ENCODE measurements around the gene RAPGEF2.

The RAPGEF2 gene

GRCh38 chr4:159105761-159106243, 2.9 kb downstream of the RAPGEF2 start:
- no peak for TF ChIP-seq ZNF565 (CRISPR knock-in tag; conservative IDR thresholded peaks at IDR 0.05; ENCODE audit: low read depth)
- no peak for TF ChIP-seq ZNF70 (CRISPR knock-in tag; IDR thresholded peaks at IDR 0.05)
- TF ChIP-seq ZFP30 (CRISPR knock-in tag; IDR thresholded peaks at IDR 0.05): no peak
- ATAC-seq: no peak

DNA sequence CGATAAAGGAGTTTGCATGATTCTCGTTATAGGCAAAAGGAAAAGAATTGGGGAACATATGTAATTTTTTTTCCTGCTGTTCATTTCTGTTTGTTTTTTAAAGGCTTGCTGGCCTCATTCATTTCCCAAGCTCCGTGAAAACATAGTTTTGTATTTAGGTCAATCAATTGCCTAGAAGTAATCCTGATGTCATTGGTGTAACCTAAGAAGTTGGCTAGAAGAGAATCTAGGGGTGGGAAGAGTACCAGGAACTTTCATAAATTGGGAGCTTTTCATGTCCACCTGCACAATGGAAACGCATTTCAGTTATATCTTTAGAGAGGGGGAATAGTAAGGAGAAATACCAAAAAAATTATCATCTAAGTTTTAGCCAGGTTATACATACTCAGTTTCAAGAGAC, 3.8 kb downstream of the RAPGEF2 start:
- TF ChIP-seq, protein P1, sequence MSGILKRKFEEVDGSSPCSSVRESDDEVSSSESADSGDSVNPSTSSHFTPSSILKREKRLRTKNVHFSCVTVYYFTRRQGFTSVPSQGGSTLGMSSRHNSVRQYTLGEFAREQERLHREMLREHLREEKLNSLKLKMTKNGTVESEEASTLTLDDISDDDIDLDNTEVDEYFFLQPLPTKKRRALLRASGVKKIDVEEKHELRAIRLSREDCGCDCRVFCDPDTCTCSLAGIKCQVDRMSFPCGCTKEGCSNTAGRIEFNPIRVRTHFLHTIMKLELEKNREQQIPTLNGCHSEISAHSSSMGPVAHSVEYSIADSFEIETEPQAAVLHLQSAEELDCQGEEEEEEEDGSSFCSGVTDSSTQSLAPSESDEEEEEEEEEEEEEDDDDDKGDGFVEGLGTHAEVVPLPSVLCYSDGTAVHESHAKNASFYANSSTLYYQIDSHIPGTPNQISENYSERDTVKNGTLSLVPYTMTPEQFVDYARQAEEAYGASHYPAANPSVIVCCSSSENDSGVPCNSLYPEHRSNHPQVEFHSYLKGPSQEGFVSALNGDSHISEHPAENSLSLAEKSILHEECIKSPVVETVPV (CRISPR knock-in tag; IDR thresholded peaks at IDR 0.05): no peak
- no peak for TF ChIP-seq OSR1 (CRISPR knock-in tag; IDR thresholded peaks at IDR 0.05)
- TF ChIP-seq ARNTL (CRISPR knock-in tag; IDR thresholded peaks at IDR 0.05; ENCODE audit: borderline replicate concordance, low read depth): no peak
- no peak for ATAC-seq

DNA sequence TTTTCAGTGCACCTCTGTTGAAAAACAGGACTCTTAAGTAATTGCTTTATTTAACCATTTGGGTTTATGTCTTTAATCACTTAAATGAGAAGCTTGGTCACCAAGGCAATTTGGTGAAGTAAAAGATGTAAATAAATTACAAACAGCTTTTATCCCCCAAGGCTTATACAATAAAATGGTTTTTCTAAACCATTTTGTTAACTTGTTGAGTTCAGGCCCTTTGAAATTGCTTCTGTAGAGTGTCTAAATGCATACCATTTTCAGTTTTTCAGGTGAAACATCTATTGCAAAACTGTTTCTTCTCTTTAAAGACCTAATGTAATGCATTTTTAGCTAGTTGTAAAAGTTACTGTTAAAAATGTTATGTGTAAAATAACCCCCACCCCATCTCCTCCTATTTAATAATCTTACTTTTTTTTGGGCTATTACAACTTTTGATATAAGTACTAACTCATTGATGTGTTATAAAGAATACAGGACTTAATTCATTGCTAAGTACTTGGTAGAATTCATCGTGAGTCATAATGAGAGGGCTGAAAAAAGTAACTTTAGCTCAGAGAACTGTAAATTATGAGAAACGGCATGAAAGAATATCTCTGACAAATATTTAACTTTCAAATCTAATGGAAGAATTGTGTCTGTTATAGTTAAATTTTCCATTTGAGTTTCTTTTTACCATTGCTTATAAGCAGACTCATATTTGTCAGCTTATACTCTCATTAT, 4.5 kb downstream of the RAPGEF2 start:
- no peak for ATAC-seq
- no peak for TF ChIP-seq ESRRG (CRISPR knock-in tag; IDR thresholded peaks at IDR 0.05)
- TF ChIP-seq, protein P1 (CRISPR knock-in tag; IDR thresholded peaks at IDR 0.05): no peak
- no peak for TF ChIP-seq PPARA (CRISPR knock-in tag; IDR thresholded peaks at IDR 0.05; ENCODE audit: borderline replicate concordance)
- no peak for TF ChIP-seq GLIS3 (CRISPR knock-in tag; IDR thresholded peaks at IDR 0.05)
- no peak for TF ChIP-seq OSR1 (CRISPR knock-in tag; IDR thresholded peaks at IDR 0.05)
- TF ChIP-seq TCF4 (CRISPR knock-in tag; IDR thresholded peaks at IDR 0.05; ENCODE audit: borderline replicate concordance): no peak
- TF ChIP-seq ARNTL (CRISPR knock-in tag; IDR thresholded peaks at IDR 0.05; ENCODE audit: borderline replicate concordance, low read depth): no peak
- TF ChIP-seq RARB (CRISPR knock-in tag; IDR thresholded peaks at IDR 0.05): no peak
- TF ChIP-seq, protein P2, sequence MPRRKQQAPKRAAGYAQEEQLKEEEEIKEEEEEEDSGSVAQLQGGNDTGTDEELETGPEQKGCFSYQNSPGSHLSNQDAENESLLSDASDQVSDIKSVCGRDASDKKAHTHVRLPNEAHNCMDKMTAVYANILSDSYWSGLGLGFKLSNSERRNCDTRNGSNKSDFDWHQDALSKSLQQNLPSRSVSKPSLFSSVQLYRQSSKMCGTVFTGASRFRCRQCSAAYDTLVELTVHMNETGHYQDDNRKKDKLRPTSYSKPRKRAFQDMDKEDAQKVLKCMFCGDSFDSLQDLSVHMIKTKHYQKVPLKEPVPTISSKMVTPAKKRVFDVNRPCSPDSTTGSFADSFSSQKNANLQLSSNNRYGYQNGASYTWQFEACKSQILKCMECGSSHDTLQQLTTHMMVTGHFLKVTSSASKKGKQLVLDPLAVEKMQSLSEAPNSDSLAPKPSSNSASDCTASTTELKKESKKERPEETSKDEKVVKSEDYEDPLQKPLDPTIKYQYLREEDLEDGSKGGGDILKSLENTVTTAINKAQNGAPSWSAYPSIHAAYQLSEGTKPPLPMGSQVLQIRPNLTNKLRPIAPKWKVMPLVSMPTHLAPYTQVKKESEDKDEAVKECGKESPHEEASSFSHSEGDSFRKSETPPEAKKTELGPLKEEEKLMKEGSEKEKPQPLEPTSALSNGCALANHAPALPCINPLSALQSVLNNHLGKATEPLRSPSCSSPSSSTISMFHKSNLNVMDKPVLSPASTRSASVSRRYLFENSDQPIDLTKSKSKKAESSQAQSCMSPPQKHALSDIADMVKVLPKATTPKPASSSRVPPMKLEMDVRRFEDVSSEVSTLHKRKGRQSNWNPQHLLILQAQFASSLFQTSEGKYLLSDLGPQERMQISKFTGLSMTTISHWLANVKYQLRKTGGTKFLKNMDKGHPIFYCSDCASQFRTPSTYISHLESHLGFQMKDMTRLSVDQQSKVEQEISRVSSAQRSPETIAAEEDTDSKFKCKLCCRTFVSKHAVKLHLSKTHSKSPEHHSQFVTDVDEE (CRISPR knock-in tag; IDR thresholded peaks at IDR 0.05): no peak
- TF ChIP-seq ZFP30 (CRISPR knock-in tag; IDR thresholded peaks at IDR 0.05): no peak
- TF ChIP-seq PATZ1 (CRISPR knock-in tag; IDR thresholded peaks at IDR 0.05; ENCODE audit: borderline replicate concordance): no peak
- no peak for TF ChIP-seq ZNF70 (CRISPR knock-in tag; IDR thresholded peaks at IDR 0.05)
- no peak for TF ChIP-seq ISL1 (CRISPR knock-in tag; IDR thresholded peaks at IDR 0.05)

GRCh38 chr4:159108124-159108523, 5.2 kb downstream of the RAPGEF2 start:
- no peak for ATAC-seq
- TF ChIP-seq ZNF565 (CRISPR knock-in tag; conservative IDR thresholded peaks at IDR 0.05; ENCODE audit: low read depth) (no peak), SNAI2 (CRISPR knock-in tag; IDR thresholded peaks at IDR 0.05) (no peak), TOX (CRISPR knock-in tag; IDR thresholded peaks at IDR 0.05; ENCODE audit: borderline replicate concordance) (no peak), OSR1 (CRISPR knock-in tag; IDR thresholded peaks at IDR 0.05) (no peak), PATZ1 (CRISPR knock-in tag; IDR thresholded peaks at IDR 0.05; ENCODE audit: borderline replicate concordance) (no peak), ZFP3 (CRISPR knock-in tag; IDR thresholded peaks at IDR 0.05) (no peak), ISL1 (CRISPR knock-in tag; IDR thresholded peaks at IDR 0.05) (no peak), ZNF70 (CRISPR knock-in tag; IDR thresholded peaks at IDR 0.05) (no peak), RARB (CRISPR knock-in tag; IDR thresholded peaks at IDR 0.05) (no peak), ZC3H10 (CRISPR knock-in tag; IDR thresholded peaks at IDR 0.05) (no peak), ZFP30 (CRISPR knock-in tag; IDR thresholded peaks at IDR 0.05) (no peak), CSDC2 (CRISPR knock-in tag; IDR thresholded peaks at IDR 0.05) (no peak), GLIS3 (CRISPR knock-in tag; IDR thresholded peaks at IDR 0.05) (no peak)
- TF ChIP-seq, protein P1 (CRISPR knock-in tag; IDR thresholded peaks at IDR 0.05): no peak
- TF ChIP-seq, protein P3, sequence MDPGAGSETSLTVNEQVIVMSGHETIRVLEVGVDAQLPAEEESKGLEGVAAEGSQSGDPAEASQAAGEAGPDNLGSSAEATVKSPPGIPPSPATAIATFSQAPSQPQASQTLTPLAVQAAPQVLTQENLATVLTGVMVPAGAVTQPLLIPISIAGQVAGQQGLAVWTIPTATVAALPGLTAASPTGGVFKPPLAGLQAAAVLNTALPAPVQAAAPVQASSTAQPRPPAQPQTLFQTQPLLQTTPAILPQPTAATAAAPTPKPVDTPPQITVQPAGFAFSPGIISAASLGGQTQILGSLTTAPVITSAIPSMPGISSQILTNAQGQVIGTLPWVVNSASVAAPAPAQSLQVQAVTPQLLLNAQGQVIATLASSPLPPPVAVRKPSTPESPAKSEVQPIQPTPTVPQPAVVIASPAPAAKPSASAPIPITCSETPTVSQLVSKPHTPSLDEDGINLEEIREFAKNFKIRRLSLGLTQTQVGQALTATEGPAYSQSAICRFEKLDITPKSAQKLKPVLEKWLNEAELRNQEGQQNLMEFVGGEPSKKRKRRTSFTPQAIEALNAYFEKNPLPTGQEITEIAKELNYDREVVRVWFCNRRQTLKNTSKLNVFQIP (CRISPR knock-in tag; IDR thresholded peaks at IDR 0.05; ENCODE audit: borderline replicate concordance, low read depth): no peak
